Mammary epithelial cell (primary cell): ENCODE data around the gene SUPT5H.

Experiments used
- CTCF ChIP-seq, 2 donors: IDR thresholded peaks in 1 of 2; conservative IDR thresholded peaks in 1 of 2; 2 replicates each; pipeline ENCODE4 v1.5.1; 2011 to 2012; ENCODE audit warnings: inconsistent platforms in 2 of 2, low read length in 2 of 2, mild to moderate bottlenecking in 2 of 2, control low read depth in 1 of 2, low read depth in 1 of 2; ENCODE audit not compliant: insufficient read depth in 1 of 2; ENCODE audit errors: extremely low read depth in 1 of 2
- EZH2 ChIP-seq: IDR thresholded peaks from 2 replicates; pipeline ENCODE4 v1.6.1; 2012; ENCODE audit warnings: low read length, inconsistent platforms, borderline replicate concordance

- TF ChIP-seq CTCF (conservative IDR thresholded peaks at IDR 0.05 in 1 of 2, IDR thresholded peaks at IDR 0.05 in 1 of 2; ENCODE audit: extremely low read depth in 1 of 2, insufficient read depth in 1 of 2, low read depth in 1 of 2, low read length in 2 of 2): no peak
- no peak for TF ChIP-seq EZH2
Observed at GRCh38 chr19:39410017-39410830, 35.2 kb upstream of the SUPT5H start.
